CD4-positive, alpha-beta T cell treated with Interleukin-4 for 4 hours (primary cell): ENCODE data around the gene SMYD1.

Experiments
- DNase-seq: peaks from one replicate; pipeline ENCODE4 v3.0.0-alpha.2; 2020

The SMYD1 gene

GRCh38 chr2:88057437-88057844, 10.2 kb upstream of the SMYD1 start:
- no peak for DNase-seq

DNA sequence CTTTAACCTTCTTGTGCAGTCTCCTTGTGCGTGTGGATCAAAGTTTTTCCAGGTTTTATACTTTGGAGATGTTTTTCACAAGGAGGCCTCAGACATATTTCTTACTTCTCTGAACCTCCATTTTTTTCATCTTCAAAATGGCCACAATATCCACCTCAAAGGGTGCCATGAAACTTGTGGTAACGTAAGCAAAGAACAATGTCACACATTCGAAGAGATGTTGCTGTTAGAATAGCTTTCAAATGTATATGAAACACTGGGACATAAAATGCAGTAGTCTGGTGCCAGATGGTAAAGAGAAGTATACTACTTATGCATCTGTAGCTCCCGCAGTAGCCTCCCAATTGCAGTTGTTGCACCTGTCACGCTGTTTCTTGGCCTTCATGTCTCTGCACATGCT, 9.4 kb upstream of the SMYD1 start:
- no peak for DNase-seq

DNA sequence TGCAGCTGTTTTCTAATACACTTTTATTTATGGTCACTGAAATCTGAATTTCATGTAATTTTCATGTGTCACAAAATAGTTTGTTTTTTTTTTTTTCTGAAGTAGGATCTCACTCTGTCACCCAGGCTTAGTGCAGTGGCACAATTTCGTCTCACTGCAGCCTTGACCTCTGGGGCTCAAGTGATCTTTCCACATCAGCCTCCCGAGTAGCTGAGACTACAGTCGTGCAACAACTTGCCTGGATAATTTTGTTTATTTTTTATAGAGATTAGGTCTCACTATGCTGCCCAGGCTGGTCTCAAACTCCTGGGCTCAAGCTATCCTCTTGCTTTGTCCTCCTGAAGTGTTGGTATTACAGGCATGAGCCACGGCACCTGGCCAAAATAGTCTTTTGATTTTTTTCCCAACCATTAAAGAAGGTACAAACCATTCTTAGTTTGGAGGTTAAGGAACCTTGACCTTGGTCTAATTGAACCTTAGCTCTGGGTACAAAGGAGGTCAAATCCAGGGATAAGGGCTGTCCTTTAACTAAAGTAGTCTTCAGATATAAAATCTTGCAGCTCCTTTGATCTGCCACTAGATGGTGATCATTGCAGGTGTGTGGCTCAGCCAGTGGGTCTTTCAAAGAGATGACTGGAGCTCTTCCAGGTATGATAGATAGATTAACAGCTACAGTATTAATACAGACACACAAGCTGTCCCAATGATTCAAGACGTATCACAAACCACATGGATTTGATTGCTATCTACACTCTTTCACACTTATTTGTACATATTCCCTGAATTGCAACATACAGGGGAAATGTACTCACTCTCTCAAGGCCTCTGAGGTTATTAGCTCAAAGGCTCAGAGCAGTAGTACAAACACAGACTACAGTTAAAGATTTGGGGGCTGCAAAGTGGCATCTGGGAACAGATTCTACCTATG, 7.4 kb upstream of the SMYD1 start:
- peak; percentile 59 for DNase-seq

DNA sequence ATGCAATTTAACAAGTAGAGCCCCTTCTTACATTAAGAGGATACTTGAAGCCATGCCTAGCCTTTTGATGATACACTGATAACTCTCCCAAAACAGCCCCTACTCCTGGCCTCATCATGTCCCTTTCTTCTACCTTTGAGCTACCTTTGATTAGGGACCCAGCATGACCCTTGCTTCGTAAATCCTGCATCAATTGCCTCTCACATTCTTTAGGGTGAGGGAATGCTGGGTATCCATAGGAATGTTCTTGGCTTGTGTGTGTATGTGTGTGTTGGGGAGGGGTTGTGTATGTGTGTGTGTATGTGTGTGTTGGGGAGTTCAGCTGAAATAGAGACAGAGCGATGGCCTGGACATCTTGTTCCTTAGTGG, 6.7 kb upstream of the SMYD1 start:
- no peak for DNase-seq

- no peak for DNase-seq
Measured at GRCh38 chr2:88061295-88061694, 6.3 kb upstream of the SMYD1 start.

DNA sequence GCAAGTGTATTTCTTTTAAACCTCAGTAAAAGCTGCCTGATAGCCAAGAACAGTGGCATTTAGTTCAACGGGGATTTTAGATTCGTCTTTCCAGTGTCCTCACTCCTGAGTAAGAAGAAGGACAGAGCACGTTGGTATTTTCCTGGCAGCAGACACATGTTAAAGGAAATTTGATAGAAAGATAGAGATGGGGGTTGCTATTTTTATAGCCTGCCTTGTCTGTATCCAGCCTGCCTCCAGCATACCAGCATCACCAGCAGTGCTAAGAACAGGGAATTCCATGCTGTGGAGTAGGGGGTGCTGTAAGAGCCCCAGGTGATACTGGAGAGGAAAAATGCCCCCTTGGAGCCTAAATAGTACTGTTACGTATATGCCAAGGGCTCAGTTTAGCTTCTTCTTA, 1.1 kb upstream of the SMYD1 start:
- no peak for DNase-seq

DNA sequence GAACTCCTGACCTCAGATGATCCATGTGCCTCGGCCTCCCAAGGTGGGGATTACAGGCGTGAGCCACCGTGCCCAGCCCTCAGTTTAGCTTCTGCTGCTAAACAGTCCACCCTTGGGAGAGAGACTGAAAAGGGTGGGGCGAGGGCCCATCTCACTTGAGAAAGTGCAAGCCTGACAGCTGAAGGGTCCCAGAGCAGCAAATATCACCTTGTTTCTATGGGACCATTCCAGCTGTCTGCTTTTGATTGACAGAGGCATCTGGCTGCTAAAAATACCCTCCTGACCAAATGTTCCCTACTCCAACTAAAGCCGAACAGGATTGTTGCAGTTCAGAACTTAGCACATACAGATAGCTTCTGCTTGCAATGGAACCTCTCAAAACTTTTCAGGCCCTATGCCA, 436 bp upstream of the SMYD1 start:
- DNase-seq: no peak

GRCh38 chr2:88068044-88068443, 419 bp downstream of the SMYD1 start:
- no peak for DNase-seq

DNA sequence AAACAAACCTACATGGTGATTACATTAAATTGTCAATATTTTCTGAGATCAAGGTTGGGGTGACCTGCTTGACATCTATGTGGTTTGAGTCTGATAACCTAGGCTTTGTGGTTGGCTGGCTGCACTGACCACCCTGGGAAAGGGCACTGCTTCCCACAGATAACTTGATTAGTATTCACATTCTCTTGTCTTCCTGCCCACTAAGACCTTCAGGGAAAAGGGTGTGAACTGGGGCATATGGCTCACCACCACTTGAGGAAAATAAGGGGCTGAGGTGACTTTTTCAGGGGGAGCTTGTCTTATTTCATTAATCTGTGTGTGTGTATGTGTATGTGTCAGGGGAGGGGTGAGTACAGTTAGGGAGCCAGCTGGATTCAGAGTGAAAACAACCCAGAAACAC, 1.5 kb downstream of the SMYD1 start:
- no peak for DNase-seq

- no peak for DNase-seq
Measured at GRCh38 chr2:88070055-88070454, 2.4 kb downstream of the SMYD1 start.

GRCh38 chr2:88071365-88071764, 3.7 kb downstream of the SMYD1 start:
- no peak for DNase-seq

- no peak for DNase-seq
Measured at GRCh38 chr2:88074150-88074549, 6.5 kb downstream of the SMYD1 start.

- no peak for DNase-seq
Measured at GRCh38 chr2:88074854-88075292, 7.2 kb downstream of the SMYD1 start.

DNA sequence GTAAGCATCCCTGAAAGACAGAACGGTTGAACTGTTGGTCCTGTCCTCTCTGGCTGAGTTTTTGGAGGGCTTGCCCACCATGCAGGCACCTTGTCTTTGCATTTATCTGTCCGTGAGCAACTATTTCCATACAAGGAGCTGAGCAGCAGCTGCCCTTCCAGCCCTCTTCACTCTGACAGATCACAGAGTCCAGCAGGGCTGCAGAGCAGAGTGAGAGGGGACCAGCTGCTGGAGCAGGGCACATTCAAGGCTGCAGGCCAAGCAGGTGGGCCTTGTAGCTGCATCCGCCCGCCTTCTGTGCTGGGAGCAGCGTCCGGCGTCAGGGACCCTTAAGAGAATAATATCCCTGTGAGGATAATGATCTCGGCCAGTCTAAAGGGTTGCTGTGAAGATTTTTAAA, 9.5 kb downstream of the SMYD1 start:
- no peak for DNase-seq

DNA sequence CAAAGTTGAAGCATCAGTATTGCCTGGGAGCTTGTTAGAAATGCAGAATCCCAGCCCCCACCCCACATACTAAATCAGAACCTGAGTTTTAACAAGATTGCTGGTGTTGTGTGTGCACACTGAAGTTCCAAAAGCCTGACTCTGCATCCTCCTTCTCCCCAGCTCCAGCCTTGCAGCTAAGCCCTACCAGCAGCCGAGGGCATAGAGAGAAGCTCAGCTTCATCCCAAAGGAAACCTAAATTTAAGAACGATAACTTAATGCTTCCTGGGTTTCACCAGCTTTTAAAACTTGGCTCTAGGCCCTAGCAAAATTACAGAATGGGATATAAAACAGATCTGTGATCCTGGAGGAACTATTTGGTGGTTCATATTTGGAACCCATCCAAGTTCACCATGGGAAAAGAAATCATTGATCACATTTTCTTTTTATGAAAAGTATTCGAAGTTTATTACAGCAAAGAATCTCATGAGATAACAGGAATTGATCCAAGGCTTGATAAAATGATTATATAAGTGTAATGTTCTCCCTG, 11.1 kb downstream of the SMYD1 start:
- no peak for DNase-seq

GRCh38 chr2:88080545-88080944, 12.9 kb downstream of the SMYD1 start:
- DNase-seq: no peak

DNA sequence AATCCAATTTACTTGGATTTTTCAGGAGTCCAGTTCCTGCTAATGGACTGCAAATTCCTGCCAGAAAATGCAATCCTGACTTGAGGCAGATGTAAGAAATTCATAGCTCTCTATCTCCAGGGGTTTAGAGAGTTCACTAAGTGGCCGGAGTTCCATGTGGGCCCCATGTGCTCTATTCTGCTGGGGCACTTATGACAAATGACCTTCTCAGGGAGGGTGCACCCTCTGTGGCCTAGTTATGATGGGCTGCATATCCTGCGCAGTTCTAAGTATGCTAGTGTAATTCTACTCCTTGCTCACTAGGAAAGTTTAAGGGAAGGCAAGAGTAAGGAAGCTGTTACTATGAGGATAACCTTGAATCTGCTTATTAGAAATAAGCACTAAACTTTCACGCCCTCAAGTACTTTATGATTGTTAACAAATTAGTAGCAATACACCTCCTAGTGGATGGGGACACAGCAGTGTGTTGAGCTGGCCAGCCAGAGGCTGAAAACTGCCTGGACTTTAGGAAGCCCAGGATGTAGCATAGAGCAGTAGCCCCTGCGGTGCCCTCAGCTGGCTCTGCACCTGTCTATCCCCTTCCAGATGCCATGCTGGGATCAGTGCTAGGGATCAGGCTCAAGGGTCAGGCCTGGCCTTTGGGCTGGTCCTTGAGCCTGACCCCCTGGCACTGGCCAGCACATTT, 14.4 kb downstream of the SMYD1 start:
- DNase-seq: no peak

GRCh38 chr2:88082781-88083180, 15.2 kb downstream of the SMYD1 start:
- DNase-seq: no peak

DNA sequence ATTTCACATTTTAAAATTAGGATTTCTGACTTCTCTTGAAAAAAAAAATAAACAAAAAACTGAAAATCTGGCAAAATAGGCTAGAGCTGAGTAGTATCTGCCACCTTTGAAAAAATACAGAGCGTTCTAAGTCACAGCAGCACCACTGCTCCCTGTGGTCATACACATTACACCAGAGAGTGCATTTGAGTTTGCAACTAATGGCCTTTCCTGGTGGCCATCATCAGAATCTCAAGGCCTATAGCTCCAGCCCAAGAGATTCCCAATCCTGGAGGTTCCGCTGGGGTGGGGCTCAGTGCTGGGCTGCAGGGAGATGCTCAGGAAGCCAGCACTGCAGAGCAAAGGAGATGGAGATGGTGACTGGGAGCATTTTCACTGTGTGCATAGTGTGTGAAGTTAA, 17.5 kb downstream of the SMYD1 start:
- no peak for DNase-seq

- DNase-seq: no peak
Measured at GRCh38 chr2:88085602-88086001, 18.0 kb downstream of the SMYD1 start.

DNA sequence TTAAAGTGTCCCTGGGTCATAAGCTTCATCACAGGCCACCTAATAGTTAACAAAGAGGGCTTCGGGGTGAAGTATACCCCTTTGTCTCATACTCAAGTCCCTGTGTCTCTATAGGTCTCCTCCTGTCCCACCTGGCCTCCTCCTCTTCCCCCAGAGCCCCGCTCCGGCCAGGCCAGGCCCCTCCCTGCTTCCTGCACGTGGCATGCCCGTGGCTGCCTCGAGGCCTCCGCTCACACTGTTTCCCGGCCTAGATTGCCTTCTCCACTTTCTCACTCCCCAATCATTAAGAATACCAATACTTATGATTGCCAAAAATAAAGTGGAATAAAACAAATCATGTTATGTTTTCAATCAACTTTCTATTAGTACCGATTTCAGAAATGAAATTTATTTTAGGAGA, 18.8 kb downstream of the SMYD1 start:
- no peak for DNase-seq

DNA sequence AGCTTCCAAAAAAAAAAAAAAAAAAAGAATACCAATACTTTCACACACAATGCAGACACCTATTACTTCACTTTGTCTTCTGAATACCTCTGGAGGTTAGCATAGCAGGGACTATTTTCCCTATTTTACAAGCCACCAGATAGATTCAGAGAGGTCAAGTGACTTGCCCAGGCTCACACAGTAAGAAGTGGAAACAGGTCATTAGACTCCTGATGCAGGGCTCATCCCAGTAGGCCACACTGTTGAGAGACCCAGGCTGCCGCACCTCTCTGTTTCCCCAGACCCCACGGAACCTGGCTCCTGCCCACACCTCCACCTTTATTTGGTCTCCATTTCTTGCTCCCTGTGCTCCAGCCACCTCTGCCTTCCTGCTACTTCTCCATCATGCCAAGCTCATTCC, 19.4 kb downstream of the SMYD1 start:
- DNase-seq: no peak

DNA sequence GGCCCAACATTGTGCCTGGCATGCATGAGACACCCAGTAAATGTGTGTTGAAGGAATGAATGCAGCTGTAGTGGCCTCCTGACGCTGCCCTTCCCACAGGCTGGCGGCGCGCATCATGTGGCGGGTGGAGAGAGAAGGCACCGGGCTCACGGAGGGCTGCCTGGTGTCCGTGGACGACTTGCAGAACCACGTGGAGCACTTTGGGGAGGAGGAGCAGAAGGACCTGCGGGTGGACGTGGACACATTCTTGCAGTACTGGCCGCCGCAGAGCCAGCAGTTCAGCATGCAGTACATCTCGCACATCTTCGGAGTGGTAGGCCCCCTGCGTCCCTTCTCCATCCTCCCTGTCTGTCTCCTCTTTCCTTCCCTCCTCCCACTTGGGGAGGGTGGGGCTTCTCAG, 20.1 kb downstream of the SMYD1 start:
- DNase-seq: no peak

DNA sequence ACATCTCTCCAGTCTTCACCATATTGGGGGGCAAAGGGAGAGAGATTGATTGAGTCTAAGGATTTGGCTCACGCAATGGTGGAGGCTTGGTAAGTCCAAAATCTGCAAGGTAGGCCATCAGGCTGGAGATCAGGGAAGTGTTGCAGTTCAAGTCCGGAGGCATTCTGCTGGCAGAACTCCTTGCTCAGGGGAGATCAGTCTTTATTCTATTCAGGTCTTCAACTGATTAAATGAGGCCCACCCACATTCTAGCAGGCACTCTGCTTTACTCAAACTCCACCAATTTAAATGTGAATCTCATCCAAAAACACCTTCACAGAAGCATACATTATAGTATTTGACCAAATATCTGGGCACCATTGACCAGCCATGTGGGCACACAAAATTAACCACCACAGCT, 21.4 kb downstream of the SMYD1 start:
- DNase-seq: no peak
